Ishikawa (cell line): ENCODE data around the gene GOLPH3L.

Experiments used
- RAD21 ChIP-seq: IDR thresholded peaks from 2 replicates; pipeline ENCODE4 v1.6.1; 2012; ENCODE audit warnings: low read depth
- TAF1 ChIP-seq: IDR thresholded peaks from 2 replicates; pipeline ENCODE4 v1.6.1; 2012; ENCODE audit warnings: low read depth, mild to moderate bottlenecking
- ZBTB7A ChIP-seq: IDR thresholded peaks from 2 replicates; pipeline ENCODE4 v1.6.1; 2012; ENCODE audit warnings: low read depth
- TF ChIP-seq, protein P1 (sequence below): IDR thresholded peaks from 2 replicates; pipeline ENCODE4 v1.6.1; 2012

DNA sequence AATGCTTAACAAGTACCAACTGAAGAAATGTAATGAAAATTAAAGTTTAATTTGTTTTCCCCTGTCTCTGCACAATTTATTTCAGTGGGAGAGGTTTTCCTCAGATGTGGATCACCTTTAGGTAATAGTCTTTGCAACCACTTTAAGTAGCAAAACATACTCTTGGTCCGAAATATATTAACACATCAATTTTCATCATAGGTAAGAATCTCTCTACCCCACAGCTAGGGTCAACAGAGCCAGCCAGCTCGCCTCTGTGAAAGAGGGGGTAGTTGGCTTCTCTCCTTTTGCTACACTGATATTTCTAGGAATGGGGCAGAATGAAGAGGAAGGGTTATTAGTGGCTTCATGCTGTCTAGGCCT is 92.7 kb downstream of the GOLPH3L start:
- no peak for TF ChIP-seq RAD21
- TF ChIP-seq TAF1, result no peak
- TF ChIP-seq, protein P1, sequence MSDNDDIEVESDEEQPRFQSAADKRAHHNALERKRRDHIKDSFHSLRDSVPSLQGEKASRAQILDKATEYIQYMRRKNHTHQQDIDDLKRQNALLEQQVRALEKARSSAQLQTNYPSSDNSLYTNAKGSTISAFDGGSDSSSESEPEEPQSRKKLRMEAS, result no peak
- TF ChIP-seq ZBTB7A, result no peak
